Urinary bladder (tissue), 4 donors: ENCODE data around the gene SELENOO. TPM values are rescaled to one million over a fixed set of nuclear protein-coding genes. Genes with fewer than 3 reads are reported as not detected.

Source experiments
- DNase-seq: peaks from one replicate; pipeline ENCODE4 v3.0.0-alpha.2; 2015; ENCODE audit errors: extremely low spot score
- H3K27ac ChIP-seq: one replicate; pipeline ENCODE4 v1.5.1; 2013; ENCODE audit warnings: low read depth, mild to moderate bottlenecking, moderate library complexity
- H3K36me3 ChIP-seq: one replicate; pipeline ENCODE4 v1.6.1; 2013; ENCODE audit warnings: mild to moderate bottlenecking, moderate library complexity; ENCODE audit not compliant: insufficient read depth
- H3K4me1 ChIP-seq: one replicate; pipeline ENCODE4 v1.6.1; 2013; ENCODE audit warnings: mild to moderate bottlenecking, moderate library complexity; ENCODE audit not compliant: insufficient read depth
- H3K4me3 ChIP-seq: one replicate; pipeline ENCODE4 v1.5.1; 2013; ENCODE audit warnings: low read depth, low read length
- WGBS: extraction: QIAGEN DNeasy Blood & Tissue Kit; methylation state at CpG from one replicate; pipeline ENCODE4 v1.1.7; 2013; 5-methylcytosine and 5-hydroxymethylcytosine counted together
- polyA plus RNA-seq: library from polyadenylated mRNA; stranded (reverse); fragments of 200-250 nt; gene quantifications from one replicate; pipeline ENCODE4 v1.2.3, GENCODE V29; 2013
- total RNA-seq: library from RNA; depleted of rRNA; stranded (reverse); fragments of >200 nt; gene quantifications from one replicate; pipeline ENCODE4 v1.2.3, GENCODE V29; 2014
- donor health status: healthy with polysubstance abuse.
- donor health status: healthy.

SELENOO gene
- total and polyA plus RNA-seq, 2 donors = 9.5 to 23.0 TPM

- Histone ChIP-seq H3K4me1 (peaks cover 7% of the 10 kb centered on the region), H3K36me3 (no peaks in the 10 kb centered on the region), H3K27ac (peak within 1 kb of the TSS; percentile 51), H3K4me3 (peak within 1 kb of the TSS; percentile 79)
- DNase-seq = no peak
- 2% methylated on average over 83 of the region's 90 CpGs for WGBS
Measured at GRCh38 chr22:50185375-50186087, 15.3 kb upstream of the SELENOO start, which contains the start of gene TRABD. Gene TRABD (plus strand): TSS chr22:50185913. CDS start chr22:50193061, 7,148 bp downstream.

GRCh38 chr22:50186181-50186714, 14.6 kb upstream of the SELENOO start:
- peak overlapping the region; percentile 79 for H3K4me3 ChIP-seq
- no peak for DNase-seq
- H3K4me1 ChIP-seq = peaks cover 7% of the 10 kb centered on the region
- no peaks in the 10 kb centered on the region for H3K36me3 ChIP-seq
- WGBS = 2% methylated on average over 47 of the region's 47 CpGs
- peak overlapping the region; percentile 51 for H3K27ac ChIP-seq

DNA sequence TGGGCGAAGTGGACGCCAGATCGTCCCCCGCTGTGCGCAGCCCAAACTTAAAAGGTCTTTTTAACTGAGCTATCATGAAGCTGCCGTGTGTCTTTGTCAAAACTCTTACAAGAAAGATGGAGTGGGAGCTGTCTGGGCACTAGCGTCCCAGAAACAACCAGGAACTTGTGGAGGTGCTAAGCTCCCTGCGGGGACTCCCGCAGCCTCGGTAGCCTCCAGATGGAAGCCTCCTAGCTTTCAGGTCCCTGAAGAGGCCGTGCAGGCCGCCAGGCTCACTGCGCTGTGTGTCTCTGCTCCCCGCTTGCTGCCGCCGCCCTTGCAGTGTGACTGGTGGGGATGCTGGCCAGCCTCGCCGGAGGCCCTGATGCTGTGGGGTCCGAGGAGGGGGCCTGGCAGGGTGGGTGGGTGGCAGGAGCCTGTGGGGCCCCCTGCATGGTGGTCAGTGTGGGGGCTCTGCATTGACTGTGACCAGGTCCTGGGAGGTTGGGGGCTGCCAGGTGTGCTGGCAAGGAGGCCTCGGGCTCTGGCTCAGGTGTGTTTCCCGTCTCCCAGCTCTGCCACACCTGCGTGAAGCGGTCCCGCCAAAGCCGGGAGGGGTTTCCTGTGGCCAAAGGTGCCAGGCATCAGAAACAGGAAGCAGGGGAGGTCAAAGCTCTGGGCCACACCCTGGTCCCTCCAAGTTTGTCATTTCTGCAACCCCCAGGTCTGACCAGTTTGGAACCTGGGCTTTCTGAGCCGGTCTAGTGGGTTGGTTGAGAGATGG, 13.9 kb upstream of the SELENOO start:
- no peaks in the 10 kb centered on the region for H3K36me3 ChIP-seq
- H3K4me1 ChIP-seq = peaks cover 7% of the 10 kb centered on the region
- DNase-seq = no peak
- 45% methylated on average over 26 of the region's 26 CpGs for WGBS
- peak overlapping the region; percentile 51 for H3K27ac ChIP-seq
- peak overlapping the region; percentile 79 for H3K4me3 ChIP-seq

- peaks cover 7% of the 10 kb centered on the region for H3K4me1 ChIP-seq
- no peak overlapping the region for H3K4me3 ChIP-seq
- 97% methylated on average over 11 of the region's 11 CpGs for WGBS
- DNase-seq = no peak
- H3K36me3 ChIP-seq = no peaks in the 10 kb centered on the region
- no peak overlapping the region for H3K27ac ChIP-seq
Measured at GRCh38 chr22:50188356-50188755, 12.5 kb upstream of the SELENOO start.

DNA sequence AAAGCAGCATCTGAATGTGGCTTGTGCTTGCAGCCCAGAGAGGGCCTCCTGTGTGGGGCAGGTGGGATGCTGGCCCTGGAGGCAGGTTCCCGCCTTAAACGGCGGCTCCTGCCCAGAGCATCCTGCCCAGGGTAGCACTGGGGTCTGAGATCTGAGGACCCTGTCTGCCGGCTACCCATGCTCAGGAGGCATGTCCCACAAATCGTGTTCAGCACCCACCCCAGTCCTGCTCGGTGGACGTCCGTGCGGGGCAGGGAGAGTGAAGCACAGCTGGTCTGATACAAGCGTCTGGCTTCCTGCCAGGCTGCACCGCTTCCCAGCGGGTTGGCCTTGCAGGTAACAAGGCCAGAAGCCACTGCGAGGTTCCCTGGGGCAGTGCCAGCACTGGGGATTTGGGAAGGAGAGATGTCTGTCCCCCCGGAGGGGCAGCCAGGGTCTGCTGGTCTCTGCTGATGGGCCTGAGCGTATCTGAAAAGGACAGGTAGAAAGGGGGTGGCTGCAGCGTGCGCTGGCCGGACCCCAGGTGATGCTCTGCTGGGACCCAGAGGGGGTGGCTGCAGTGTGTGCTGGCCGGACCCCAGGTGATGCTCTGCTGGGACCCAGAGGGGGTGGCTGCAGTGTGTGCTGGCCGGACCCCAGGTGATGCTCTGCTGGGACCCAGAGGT, 11.5 kb upstream of the SELENOO start:
- no peaks in the 10 kb centered on the region for H3K36me3 ChIP-seq
- DNase-seq = no peak
- H3K27ac ChIP-seq = peak overlapping the region; percentile 30
- no peak overlapping the region for H3K4me3 ChIP-seq
- peaks cover 7% of the 10 kb centered on the region for H3K4me1 ChIP-seq
- WGBS = 59% methylated on average over 20 of the region's 20 CpGs

DNA sequence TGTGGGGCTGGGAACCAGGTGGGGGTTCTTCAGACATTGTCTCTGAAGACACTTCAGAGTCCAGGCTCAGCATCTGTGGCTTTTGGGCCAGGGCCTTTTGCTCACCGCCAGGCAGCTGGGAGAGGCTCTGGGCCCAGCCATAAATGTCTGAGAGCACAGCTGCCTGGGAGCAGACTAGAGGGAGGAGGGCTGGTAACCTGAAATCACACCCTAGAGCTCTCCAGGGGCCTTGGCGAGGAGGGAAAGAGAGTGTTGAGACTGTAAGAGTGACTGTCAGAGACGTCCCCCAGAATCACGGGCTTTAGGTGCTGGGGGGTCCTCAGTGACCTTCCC, 11.0 kb upstream of the SELENOO start:
- Histone ChIP-seq H3K27ac (peak overlapping the region; percentile 77), H3K4me3 (no peak overlapping the region), H3K36me3 (no peaks in the 10 kb centered on the region), H3K4me1 (peaks cover 7% of the 10 kb centered on the region)
- 16% methylated on average over 4 of the region's 4 CpGs for WGBS
- no peak for DNase-seq

DNA sequence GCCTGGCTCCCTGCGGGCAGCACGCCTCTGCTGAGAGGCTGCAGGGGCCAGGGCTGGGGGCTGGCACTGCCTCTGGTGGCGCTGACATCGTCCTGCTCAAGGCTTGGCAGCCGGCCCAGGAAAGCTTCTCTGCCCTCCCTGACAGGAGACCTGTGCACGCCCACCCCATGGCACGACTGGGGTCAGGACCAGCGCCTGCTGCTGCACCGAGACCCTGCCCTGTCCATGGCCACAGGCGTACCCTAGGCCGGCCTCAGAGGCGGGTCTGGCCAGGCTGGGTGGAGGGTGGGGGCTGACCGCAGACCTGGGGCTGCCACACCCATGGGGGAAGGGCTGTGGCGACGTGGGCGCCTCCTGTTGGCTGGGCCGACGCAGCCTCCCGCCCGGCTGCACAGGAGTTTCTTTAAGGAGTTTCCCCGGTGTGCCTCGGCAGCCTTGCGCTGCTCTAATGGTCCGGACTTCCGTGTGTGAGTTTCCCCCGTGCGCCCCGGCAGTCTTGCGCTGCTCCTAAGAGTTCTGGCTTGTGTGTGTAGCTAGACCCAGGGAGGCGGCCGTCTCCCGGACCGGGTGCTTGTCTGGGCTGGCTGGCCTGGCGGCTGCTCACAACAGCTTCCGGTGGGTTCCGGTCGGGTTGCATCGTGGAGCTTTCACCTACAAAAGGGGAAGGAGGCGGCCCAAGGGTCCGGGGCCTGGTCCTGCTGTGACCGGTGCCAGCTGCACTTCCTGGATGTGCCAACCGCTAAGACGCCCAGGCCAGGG, 10.4 kb upstream of the SELENOO start:
- H3K4me3 ChIP-seq = peak overlapping the region; percentile 30
- H3K4me1 ChIP-seq = peaks cover 7% of the 10 kb centered on the region
- 7% methylated on average over 43 of the region's 43 CpGs for WGBS
- H3K36me3 ChIP-seq = no peaks in the 10 kb centered on the region
- DNase-seq = peak; percentile 48
- peak overlapping the region; percentile 84 for H3K27ac ChIP-seq

DNA sequence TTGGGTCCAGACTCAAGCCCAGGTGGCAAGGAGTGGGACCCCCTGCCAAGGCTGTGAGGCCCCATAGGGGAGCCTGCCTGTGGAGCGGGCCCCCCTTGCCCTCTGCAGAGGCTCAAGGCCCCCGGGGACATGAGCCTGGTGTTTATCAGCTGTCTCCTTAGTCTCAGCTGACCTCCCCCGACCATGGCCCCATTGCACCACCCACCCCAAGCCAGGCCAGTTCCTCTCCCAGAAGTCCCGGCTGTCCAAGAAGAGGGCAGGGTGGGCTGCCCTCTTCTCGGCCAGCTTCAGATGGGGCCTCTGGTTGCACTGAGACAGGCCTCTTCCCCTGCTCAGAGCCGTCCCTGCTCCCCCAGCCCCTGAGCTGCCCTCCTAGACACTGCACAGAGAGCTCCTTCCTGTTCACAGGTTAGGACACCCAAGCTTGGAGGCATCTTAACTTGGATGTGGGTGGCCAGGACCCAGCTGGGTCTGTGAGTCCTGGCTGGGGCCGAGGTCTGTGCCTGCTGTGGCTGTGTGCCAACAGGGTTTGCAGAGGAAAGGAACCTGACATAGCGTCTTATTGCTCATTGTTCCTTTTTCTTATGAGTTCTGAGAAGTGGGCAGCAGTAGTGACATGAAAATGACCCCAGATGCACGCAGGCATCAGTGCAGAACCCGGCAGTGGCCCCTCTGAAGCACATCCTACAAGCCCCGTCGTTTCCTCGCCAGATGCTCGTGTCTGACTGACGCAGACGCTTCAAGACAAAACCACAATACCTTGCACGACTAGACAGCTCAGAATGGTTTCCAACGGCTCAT, 9.7 kb upstream of the SELENOO start:
- Histone ChIP-seq H3K27ac (peak overlapping the region; percentile 84), H3K4me1 (peaks cover 7% of the 10 kb centered on the region), H3K36me3 (peaks cover 3% of the 10 kb centered on the region), H3K4me3 (peak overlapping the region; percentile 30)
- 52% methylated on average over 18 of the region's 18 CpGs for WGBS
- DNase-seq = no peak

- WGBS = 83% methylated on average over 25 of the region's 25 CpGs
- H3K27ac ChIP-seq = peak overlapping the region; percentile 43
Measured at GRCh38 chr22:50192436-50193204, 8.2 kb upstream of the SELENOO start.

GRCh38 chr22:50193621-50194020, 7.2 kb upstream of the SELENOO start:
- WGBS = 86% methylated on average over 8 of the region's 8 CpGs
- no peak for DNase-seq
- Histone ChIP-seq H3K4me3 (no peak overlapping the region), H3K36me3 (peaks cover 10% of the 10 kb centered on the region), H3K27ac (no peak overlapping the region), H3K4me1 (peaks cover 7% of the 10 kb centered on the region)

More at GRCh38 chr22:50192436-50193204, 8.2 kb upstream of the SELENOO start:
- Histone ChIP-seq H3K36me3 (peaks cover 3% of the 10 kb centered on the region), H3K4me3 (no peak overlapping the region), H3K4me1 (peaks cover 7% of the 10 kb centered on the region)
- no peak for DNase-seq

DNA sequence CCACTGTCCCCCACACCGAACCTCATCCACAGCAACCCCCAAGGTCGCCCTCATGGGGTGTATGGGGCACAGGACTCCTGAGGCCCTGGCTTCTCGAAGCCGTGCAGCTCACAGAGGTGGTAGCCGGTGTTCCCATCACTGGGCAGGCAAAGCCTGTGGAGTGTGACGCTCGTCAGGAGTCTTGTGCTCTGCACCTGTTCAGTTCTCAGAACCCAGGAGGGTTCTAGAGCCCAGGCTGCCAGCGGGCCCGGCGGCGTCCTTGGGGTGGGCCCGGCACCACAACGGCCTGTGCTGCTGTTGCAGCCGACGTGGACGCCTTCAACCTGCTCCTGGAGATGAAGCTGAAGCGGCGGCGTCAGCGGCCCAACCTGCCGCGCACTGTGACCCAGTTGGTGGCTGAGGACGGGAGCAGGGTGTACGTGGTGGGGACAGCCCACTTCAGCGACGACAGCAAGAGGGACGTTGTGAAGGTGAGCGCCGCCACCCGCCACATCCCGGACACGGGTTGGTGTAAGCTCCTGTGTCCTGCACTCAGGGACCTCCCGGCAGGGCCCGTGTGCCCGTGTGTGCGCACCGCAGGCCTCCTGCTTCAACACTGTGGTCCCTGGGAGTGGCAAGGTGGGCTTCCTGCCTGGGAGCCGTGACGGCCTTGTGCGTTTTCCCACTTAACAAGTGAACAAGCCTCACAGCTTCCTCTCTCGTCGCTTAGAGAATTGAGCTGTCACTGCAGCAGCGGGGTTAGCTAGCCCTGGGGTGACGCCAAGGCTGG, 6.6 kb upstream of the SELENOO start:
- Histone ChIP-seq H3K4me1 (peaks cover 6% of the 10 kb centered on the region), H3K27ac (no peak overlapping the region), H3K4me3 (no peak overlapping the region), H3K36me3 (peaks cover 10% of the 10 kb centered on the region)
- 94% methylated on average over 44 of the region's 44 CpGs for WGBS
- no peak for DNase-seq
